B cell (primary cell): ENCODE data around the gene PIGBOS1.

Experiments used
- EZH2 ChIP-seq: IDR thresholded peaks from 2 replicates; pipeline ENCODE4 v1.6.1; 2012; ENCODE audit warnings: borderline replicate concordance, low read depth, mild to moderate bottlenecking, moderate library complexity, low read length; ENCODE audit not compliant: insufficient read depth, poor library complexity, severe bottlenecking
- TF ChIP-seq, protein P1 (sequence below): fragments of 200-600 bp; IDR thresholded peaks from one replicate; pipeline ENCODE4 v1.8.0; 2022; ENCODE audit warnings: antibody characterized with exemption, mild to moderate bottlenecking

DNA sequence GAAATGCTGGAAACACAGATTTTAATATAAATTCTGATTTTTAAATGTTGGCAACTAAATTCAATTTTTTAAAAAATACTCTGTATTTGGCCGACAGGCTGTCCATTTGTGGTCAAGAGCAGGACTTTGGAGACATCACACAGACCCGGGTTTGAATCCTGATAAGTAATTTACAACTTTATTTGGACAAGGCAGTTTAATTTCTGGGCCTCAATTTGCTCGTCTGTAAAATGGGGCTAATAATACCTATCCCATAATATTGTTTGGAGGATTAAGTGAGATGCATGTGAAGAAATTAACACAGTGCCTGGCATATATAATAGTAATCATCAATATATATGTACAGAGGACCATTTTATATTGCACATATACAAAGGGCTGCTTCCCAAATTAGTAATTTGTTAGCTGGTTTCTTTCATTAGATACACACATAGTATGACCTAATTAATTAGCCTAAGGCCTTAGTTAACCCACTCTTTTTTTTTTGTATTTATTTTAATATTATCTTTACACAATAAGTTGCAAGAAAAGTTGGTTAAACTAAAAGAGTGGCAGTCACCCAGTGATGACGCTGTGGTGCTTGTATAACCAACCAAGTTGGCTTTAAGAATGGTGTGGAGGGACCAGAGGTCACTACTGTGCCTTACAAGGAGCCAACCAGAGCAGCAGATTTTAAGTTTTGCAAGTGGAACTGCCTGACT is 764 bp upstream of the PIGBOS1 start:
- TF ChIP-seq, protein P1, sequence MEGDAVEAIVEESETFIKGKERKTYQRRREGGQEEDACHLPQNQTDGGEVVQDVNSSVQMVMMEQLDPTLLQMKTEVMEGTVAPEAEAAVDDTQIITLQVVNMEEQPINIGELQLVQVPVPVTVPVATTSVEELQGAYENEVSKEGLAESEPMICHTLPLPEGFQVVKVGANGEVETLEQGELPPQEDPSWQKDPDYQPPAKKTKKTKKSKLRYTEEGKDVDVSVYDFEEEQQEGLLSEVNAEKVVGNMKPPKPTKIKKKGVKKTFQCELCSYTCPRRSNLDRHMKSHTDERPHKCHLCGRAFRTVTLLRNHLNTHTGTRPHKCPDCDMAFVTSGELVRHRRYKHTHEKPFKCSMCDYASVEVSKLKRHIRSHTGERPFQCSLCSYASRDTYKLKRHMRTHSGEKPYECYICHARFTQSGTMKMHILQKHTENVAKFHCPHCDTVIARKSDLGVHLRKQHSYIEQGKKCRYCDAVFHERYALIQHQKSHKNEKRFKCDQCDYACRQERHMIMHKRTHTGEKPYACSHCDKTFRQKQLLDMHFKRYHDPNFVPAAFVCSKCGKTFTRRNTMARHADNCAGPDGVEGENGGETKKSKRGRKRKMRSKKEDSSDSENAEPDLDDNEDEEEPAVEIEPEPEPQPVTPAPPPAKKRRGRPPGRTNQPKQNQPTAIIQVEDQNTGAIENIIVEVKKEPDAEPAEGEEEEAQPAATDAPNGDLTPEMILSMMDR: no peak
- TF ChIP-seq EZH2: no peak
